Stimulated activated naive CD8-positive, alpha-beta T cell treated with anti-CD3 and anti-CD28 coated beads, Interleukin-15, Interleukin-2, amounts not matched to agents 100 ng/mL and 50 ng/mL, for 24 hours (primary cell): ENCODE measurements around the gene HIBADH.
A peak's percentile ranks its signal among the peaks of the same experiment; 100 is the strongest.
"Not testable (repeated sequence)": the region's sequence is repeated elsewhere in the genome, so short reads cannot be mapped to it uniquely, and the experiment has no call there.

Source experiments
- H3K27ac Mint-ChIP-seq: one replicate; pipeline ENCODE4 v1.8.0; 2021; ENCODE audit warnings: mild to moderate bottlenecking, mixed read lengths
- H3K27me3 Mint-ChIP-seq: one replicate; pipeline ENCODE4 v1.8.0; 2021; ENCODE audit warnings: mixed read lengths
- H3K36me3 Mint-ChIP-seq: one replicate; pipeline ENCODE4 v1.8.0; 2021; ENCODE audit warnings: low read depth, mixed read lengths
- H3K4me1 Mint-ChIP-seq: one replicate; pipeline ENCODE4 v1.8.0; 2021; ENCODE audit warnings: low read depth, mixed read lengths
- H3K4me3 Mint-ChIP-seq: one replicate; pipeline ENCODE4 v1.8.0; 2021; ENCODE audit warnings: mild to moderate bottlenecking, mixed read lengths
- H3K9me3 Mint-ChIP-seq: one replicate; pipeline ENCODE4 v1.8.0; 2021; ENCODE audit warnings: mixed read lengths

Gene HIBADH

DNA sequence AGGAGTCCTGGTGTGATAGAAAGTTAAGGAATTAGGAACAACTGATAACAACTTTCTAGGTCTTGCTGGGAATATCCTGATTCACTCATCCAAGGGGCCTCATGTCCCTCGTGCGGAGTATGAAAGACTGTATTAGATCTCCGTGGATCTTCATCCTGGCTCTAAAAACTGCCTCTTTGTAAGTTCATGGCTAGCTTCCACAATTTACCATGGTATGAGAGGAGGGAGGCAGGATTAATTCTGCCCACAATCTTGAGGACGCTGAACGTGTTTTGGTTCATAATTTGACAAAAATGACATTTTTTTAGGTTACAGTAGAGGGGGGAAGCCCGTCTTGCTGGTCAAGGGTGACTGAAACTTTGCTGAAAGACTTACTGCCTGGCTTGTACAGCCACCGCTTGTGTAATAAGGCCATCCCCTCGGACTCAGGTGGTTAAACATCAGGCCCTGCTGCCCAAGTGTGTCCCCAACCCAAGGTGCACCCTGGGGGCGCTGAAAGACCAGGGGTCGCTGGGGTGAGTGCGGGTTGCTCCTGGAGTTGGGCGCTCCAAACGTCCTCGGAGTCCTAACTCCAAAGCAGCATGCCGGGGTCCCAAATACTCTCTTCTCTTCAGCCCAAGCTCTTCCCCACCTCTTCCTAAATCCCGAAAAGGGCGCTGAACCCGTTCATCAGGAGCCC is 733 bp downstream of the HIBADH start:
- peak overlapping the region; percentile 86 for H3K4me3 Mint-ChIP-seq
- H3K36me3 Mint-ChIP-seq = peaks cover 4% of the 10 kb centered on the region
- no peaks in the 10 kb centered on the region for H3K27me3 Mint-ChIP-seq
- peaks cover 15% of the 10 kb centered on the region for H3K4me1 Mint-ChIP-seq
- peak overlapping the region; percentile 63 for H3K27ac Mint-ChIP-seq
- no peaks in the 10 kb centered on the region for H3K9me3 Mint-ChIP-seq

DNA sequence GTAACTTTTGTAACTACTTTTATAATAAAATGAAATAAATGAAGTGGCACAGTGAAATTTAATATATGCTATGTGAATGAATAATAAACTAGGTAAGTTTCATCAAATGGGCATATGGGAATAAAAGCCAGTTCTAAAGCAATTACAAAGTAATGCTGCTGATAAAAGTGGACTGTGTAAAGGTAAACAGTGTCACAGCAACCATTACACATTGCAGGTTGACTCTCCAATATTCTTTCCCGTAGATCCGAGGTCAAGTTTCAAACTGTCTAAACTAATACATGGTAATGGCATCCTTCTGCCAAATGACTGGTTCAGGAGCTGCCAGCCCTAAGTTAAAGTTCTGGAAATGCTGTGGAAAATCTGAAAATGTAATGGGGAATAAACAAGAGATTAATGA is 6.0 kb downstream of the HIBADH start:
- H3K4me1 Mint-ChIP-seq = peaks cover 8% of the 10 kb centered on the region
- peaks cover 16% of the 10 kb centered on the region for H3K36me3 Mint-ChIP-seq
- no peaks in the 10 kb centered on the region for H3K27me3 Mint-ChIP-seq
- no peaks in the 10 kb centered on the region for H3K9me3 Mint-ChIP-seq
- no peak overlapping the region for H3K27ac Mint-ChIP-seq
- H3K4me3 Mint-ChIP-seq = no peak overlapping the region

DNA sequence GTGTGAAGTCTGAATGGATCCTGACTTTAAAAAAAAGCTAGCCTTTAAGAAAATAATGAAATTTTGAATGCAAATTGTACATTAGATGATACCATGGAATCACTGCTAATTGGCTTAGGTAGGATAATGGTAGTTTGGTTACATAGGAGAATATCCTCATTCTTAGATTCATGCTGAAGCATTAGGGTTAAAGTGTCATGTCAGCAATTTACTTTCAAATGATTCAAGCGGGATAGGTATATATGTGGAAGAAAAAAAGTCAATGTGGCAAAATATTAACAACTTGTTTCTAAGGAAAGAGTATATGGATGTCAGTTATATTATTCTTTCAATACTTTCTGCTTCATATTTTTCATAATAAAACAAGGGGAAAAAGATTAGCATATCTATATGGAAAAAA is 7.5 kb downstream of the HIBADH start:
- H3K4me1 Mint-ChIP-seq = no peaks in the 10 kb centered on the region
- H3K27me3 Mint-ChIP-seq = no peaks in the 10 kb centered on the region
- peaks cover 16% of the 10 kb centered on the region for H3K36me3 Mint-ChIP-seq
- H3K9me3 Mint-ChIP-seq = no peaks in the 10 kb centered on the region
- H3K27ac Mint-ChIP-seq = no peak overlapping the region
- H3K4me3 Mint-ChIP-seq = no peak overlapping the region

DNA sequence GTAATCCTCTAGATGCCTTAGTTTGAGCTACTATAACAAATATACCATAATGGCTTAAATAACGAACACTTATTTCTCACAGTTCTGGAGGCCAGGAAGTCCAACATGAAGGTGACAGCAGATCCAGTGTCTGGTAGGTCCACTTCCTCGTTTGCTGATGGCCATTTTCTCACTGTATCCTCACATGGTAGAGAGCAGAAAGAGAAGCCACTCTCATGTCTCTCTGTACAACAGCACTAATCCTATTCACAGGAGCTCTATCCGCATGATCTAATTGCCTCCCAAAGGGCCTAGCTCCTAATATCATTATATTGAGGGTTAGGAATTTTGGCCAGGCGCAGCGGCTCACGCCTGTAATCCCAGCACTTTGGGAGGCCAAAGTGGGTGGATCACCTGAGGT is 10.2 kb downstream of the HIBADH start:
- no peaks in the 10 kb centered on the region for H3K4me1 Mint-ChIP-seq
- no peak overlapping the region for H3K4me3 Mint-ChIP-seq
- H3K27ac Mint-ChIP-seq = no peak overlapping the region
- no peaks in the 10 kb centered on the region for H3K27me3 Mint-ChIP-seq
- H3K9me3 Mint-ChIP-seq = no peaks in the 10 kb centered on the region
- H3K36me3 Mint-ChIP-seq = peaks cover 26% of the 10 kb centered on the region

DNA sequence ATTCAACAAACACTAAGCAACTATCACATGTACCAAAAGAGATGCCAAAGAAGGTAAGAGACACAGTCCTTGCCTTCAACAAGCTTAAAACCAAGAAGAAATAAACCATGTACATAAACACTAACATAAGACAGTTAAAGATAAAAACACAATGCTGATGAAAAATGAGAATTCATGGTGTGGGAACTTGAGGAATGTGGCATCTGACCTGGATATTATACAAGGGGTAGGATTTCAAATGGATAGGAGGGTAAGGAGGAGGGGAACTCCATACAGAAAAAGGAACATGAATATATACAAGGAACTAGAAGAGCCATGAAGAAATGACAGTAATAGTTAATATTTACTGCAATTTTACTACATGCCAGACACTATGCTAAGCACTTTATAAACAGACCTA is 11.0 kb downstream of the HIBADH start:
- H3K9me3 Mint-ChIP-seq = no peaks in the 10 kb centered on the region
- H3K4me3 Mint-ChIP-seq = no peak overlapping the region
- H3K4me1 Mint-ChIP-seq = no peaks in the 10 kb centered on the region
- no peaks in the 10 kb centered on the region for H3K27me3 Mint-ChIP-seq
- H3K27ac Mint-ChIP-seq = no peak overlapping the region
- H3K36me3 Mint-ChIP-seq = peaks cover 28% of the 10 kb centered on the region

DNA sequence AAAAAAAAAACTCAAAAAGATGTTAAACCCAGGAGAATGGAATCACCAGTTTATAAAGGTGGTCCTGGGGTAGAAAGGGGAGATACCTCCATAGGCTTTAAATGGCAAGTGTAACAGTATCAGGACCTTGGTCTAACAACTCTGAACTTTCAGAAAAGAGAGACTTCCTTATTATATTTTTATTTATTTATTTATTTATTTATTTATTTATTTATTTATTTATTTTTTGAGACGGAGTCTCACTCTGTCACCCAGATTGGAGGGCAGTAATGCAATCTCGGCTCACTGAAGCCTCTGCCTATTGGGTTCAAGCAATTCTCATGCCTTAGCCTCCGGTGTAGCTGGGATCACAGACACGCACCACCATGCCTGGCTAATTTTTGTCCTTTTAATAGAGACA is 12.4 kb downstream of the HIBADH start:
- Mint-ChIP-seq H3K27me3 (no peaks in the 10 kb centered on the region), H3K4me3 (no peak overlapping the region), H3K4me1 (no peaks in the 10 kb centered on the region), H3K9me3 (no peaks in the 10 kb centered on the region), H3K27ac (no peak overlapping the region), H3K36me3 (peaks cover 32% of the 10 kb centered on the region)

DNA sequence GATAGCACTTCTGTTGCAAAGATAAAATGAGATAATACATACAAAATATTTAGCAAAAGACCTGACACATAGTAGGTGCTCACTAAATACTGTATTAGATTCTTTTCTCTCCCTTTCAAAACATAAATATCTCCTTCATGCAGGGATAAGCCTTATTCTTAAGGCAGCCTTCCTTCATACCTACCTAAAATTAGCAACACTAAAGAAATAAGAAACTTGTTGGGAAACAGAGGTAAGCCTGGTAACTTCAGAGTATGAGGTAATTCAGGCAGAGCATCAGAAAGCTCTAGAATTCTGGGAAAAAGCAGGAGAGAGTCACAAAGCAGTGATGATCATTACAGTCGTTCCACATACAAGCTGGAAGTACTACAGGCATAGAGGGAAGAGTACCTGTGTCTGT is 15.2 kb downstream of the HIBADH start:
- H3K36me3 Mint-ChIP-seq = peaks cover 29% of the 10 kb centered on the region
- no peaks in the 10 kb centered on the region for H3K27me3 Mint-ChIP-seq
- peaks cover 4% of the 10 kb centered on the region for H3K4me1 Mint-ChIP-seq
- no peak overlapping the region for H3K27ac Mint-ChIP-seq
- no peaks in the 10 kb centered on the region for H3K9me3 Mint-ChIP-seq
- H3K4me3 Mint-ChIP-seq = no peak overlapping the region

DNA sequence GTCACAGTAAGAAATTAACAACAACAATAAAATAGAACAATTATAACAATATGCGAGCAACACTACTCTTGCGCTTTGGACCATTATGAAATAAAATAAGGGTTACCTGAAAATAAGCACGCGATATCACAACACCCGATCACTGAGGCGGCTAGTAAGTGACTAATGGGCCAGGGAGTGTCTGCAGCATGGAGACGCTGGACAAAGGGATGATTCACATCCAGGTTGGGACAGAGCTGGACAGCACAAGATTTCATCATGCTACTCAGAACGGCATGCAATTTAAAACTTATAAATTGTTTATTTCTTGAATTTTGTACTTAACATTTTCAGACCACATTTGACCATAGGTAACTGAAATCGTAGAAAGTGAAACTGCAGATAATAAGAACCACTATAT is 15.6 kb downstream of the HIBADH start:
- Mint-ChIP-seq H3K9me3 (no peaks in the 10 kb centered on the region), H3K4me1 (peaks cover 4% of the 10 kb centered on the region), H3K36me3 (peaks cover 26% of the 10 kb centered on the region), H3K4me3 (no peak overlapping the region), H3K27ac (no peak overlapping the region), H3K27me3 (no peaks in the 10 kb centered on the region)

DNA sequence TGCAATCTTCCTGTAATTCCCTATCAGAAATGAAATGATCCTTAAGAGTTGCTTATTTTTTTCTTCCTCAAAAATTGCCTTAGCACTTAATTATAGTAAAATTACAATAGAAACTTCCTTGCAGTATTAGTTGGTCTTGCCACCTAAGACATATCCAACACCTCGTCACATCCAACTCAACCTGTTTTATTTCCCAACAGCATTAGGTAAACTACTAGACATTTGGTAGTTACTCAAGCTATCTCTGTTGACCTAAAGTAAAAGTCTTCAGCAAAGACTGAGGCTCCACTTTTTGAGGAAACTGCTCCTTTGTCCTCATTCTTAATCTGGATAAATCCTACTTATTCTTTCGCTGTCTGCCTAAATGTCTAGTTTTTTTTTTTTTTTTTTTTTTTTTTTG is 20.4 kb downstream of the HIBADH start:
- H3K36me3 Mint-ChIP-seq = peaks cover 18% of the 10 kb centered on the region
- peaks cover 4% of the 10 kb centered on the region for H3K4me1 Mint-ChIP-seq
- H3K4me3 Mint-ChIP-seq = no peak overlapping the region
- no peaks in the 10 kb centered on the region for H3K27me3 Mint-ChIP-seq
- H3K9me3 Mint-ChIP-seq = peaks cover 4% of the 10 kb centered on the region
- no peak overlapping the region for H3K27ac Mint-ChIP-seq

DNA sequence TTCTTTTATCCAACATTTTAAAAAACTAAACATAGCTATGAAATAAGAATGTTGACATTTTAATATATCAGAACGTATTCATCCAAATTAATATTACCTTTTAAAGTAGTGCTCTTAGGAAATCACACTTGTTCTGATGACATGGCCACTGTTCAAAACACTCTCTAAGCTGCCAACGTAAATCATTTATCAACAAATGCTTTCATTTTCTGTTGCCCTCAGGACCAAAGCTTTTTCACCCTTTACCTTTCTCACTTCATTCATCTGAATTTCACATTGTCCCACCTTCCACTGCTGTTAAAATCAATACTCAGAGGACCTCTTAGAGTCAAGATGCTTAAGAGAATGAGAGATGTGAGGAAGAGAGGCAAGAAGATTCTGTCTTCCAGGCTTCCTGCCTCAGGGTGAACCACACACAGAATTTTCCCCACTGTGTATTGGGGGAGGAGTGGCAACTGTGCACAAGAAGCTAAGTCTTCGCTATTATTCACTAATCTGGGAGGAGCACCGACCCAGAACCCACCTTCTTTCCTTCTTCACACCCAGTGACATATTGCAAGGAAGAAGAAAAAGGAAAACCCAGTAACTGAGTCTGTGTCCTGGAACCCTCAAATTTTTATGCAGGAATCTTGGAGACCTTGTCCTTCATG is 21.0 kb downstream of the HIBADH start:
- Mint-ChIP-seq H3K9me3 (peaks cover 4% of the 10 kb centered on the region), H3K27ac (no peak overlapping the region), H3K4me3 (no peak overlapping the region), H3K27me3 (no peaks in the 10 kb centered on the region), H3K4me1 (peaks cover 6% of the 10 kb centered on the region), H3K36me3 (peaks cover 18% of the 10 kb centered on the region)

DNA sequence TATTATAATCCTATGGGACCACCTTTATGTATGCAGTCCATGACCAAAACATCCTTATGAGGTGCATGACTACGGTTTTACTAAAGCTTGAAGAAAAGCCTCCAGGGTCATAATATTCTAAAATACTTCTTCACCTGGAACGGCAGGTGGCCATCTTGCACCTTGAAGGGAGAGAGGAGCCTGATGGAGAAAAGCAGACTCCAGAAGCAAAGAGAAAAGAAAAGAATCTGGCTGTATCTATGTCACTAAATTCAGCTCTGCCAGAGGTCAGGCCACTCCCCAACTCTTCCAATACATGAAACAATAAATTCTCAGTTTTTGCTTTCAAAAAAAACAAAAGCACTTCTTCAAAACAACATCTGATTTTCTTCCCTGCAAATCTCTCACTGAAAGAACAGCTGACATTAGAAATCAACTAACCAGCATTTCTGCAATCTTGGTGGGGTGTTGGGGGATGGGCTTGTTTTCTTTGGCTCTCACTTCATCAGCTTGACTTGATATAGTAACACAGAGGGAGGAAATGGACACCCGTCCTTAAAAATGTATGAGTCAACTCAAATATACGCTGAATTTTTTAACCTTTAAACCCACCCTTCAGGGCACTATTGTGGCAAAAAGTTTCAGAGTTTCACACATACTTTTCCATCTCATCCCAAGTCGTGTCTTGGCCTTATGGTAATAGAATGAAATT is 21.7 kb downstream of the HIBADH start:
- H3K27me3 Mint-ChIP-seq = no peaks in the 10 kb centered on the region
- peaks cover 13% of the 10 kb centered on the region for H3K4me1 Mint-ChIP-seq
- H3K27ac Mint-ChIP-seq = no peak overlapping the region
- peaks cover 18% of the 10 kb centered on the region for H3K36me3 Mint-ChIP-seq
- H3K4me3 Mint-ChIP-seq = no peak overlapping the region
- H3K9me3 Mint-ChIP-seq = peaks cover 4% of the 10 kb centered on the region

DNA sequence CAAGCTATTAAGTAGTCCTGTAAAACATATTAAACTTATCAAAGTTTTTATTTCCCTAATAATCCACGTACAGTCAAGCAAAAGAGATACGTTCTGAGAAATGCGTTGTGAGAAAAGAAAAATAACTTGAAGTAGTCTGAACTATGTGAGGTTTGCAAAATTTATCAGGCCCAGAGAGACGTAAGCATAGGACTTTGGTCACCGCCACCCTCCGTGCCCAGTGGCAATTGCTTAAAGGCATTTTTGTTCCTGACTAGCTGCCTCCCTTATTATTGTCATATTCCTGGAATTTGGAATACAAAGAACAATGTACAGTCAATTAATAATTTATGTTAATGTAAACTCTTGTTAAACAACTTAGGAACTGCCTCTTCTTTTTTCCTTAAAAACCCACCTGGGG is 22.8 kb downstream of the HIBADH start:
- H3K9me3 Mint-ChIP-seq = peaks cover 4% of the 10 kb centered on the region
- H3K27ac Mint-ChIP-seq = no peak overlapping the region
- H3K36me3 Mint-ChIP-seq = peaks cover 12% of the 10 kb centered on the region
- H3K27me3 Mint-ChIP-seq = no peaks in the 10 kb centered on the region
- no peak overlapping the region for H3K4me3 Mint-ChIP-seq
- peaks cover 19% of the 10 kb centered on the region for H3K4me1 Mint-ChIP-seq

DNA sequence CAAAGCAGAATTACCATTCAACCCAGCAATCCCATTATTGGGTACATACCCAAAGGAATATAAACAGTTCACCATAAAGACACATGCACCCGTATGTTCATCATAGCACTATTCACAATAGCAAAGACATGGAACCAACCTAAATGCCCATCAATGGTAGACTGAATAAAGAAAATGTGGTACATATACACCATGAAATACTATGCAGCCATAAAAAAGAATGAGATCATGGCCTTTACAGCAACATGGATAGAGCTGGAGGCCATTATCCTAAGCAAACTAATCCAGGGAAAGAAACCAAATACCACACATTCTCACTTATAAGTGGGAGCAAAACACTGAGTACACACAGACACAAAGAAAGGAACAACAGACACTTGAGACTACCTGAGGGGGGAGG is 23.6 kb downstream of the HIBADH start:
- H3K36me3 Mint-ChIP-seq, H3K9me3 Mint-ChIP-seq, H3K4me3 Mint-ChIP-seq, H3K27ac Mint-ChIP-seq, H3K27me3 Mint-ChIP-seq: not testable (repeated sequence)
- peaks cover 16% of the 10 kb centered on the region for H3K4me1 Mint-ChIP-seq

DNA sequence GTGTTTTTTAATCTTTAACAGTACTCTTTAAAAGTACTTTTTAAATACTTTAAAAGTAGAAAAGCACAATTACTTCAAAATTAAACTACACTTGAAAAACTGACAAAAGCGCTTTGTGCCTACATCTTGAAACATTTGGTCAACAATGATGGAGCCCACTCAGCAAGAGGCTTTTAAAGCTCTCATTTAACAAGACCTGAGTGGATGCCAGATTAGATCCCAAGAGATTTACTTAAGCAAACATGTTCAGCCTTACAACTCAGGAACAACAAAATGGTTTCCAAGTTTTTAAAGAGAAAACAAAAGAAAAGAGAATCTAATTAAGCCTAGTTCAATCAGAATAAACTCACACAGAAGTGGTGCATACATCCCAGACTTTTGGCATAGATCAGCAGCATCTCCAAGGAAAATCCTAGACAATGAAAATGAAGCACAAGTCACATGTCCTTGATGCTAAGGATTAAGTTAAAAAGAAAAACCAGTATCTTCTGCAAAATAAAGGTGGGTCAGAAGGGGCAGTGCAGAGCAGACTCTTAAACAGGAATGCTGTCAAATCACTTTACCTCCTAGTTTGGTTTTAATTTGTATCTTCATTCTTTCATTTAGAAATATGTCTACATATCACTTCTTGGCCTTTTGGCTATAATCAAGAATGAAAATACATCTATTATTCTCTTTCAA is 26.2 kb downstream of the HIBADH start:
- Mint-ChIP-seq H3K4me3 (no peak overlapping the region), H3K9me3 (peaks cover 4% of the 10 kb centered on the region), H3K27me3 (no peaks in the 10 kb centered on the region), H3K4me1 (peaks cover 16% of the 10 kb centered on the region), H3K36me3 (peaks cover 20% of the 10 kb centered on the region), H3K27ac (no peak overlapping the region)

DNA sequence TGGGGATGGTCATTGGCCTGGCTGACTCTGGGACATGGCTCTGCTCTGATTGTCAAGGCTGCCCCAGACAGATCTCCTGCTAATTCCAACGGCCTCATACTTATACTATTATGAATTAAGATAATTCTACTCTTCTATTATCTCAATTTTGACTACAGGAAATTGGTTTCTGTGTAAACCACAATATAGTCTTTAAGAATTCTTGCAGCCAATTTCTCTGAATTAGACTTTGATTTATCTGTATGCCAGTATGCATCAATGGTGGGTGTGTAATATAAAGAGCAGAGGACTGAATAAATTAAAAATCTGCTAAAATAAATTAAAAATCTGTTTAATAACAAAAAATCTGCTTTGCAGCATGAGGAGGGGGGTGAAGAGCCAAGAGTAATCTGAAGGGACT is 27.0 kb downstream of the HIBADH start:
- H3K36me3 Mint-ChIP-seq = peaks cover 25% of the 10 kb centered on the region
- H3K4me3 Mint-ChIP-seq = no peak overlapping the region
- no peaks in the 10 kb centered on the region for H3K27me3 Mint-ChIP-seq

More for the DNA sequence above, 27.0 kb downstream of the HIBADH start:
- H3K9me3 Mint-ChIP-seq = peaks cover 4% of the 10 kb centered on the region
- no peak overlapping the region for H3K27ac Mint-ChIP-seq
- H3K4me1 Mint-ChIP-seq = peaks cover 16% of the 10 kb centered on the region
